Activated naive CD8-positive, alpha-beta T cell treated with anti-CD3 and anti-CD28 coated beads, Interleukin-2, amount 50 U/mL, for 24 hours (primary cell): Measurements from ENCODE around the gene CYS1.
"Not testable (repeated sequence)": the region's sequence is repeated elsewhere in the genome, so short reads cannot be mapped to it uniquely, and the experiment has no call there.

Source experiments
- ATAC-seq: fragments of 150-1000 bp; cut with Tn5 transposase; one replicate; pipeline ENCODE4 v1.10.0; 2021
- DNase-seq: peaks from one replicate; pipeline ENCODE4 v3.0.0; 2021
- H3K27ac Mint-ChIP-seq: one replicate; pipeline ENCODE4 v1.8.0; 2021; ENCODE audit warnings: mild to moderate bottlenecking, mixed read lengths
- H3K27me3 Mint-ChIP-seq: one replicate; pipeline ENCODE4 v1.8.0; 2021; ENCODE audit warnings: mixed read lengths
- H3K36me3 Mint-ChIP-seq: one replicate; pipeline ENCODE4 v1.8.0; 2021; ENCODE audit warnings: low read depth, mixed read lengths
- H3K4me1 Mint-ChIP-seq: one replicate; pipeline ENCODE4 v1.8.0; 2021; ENCODE audit warnings: mixed read lengths
- H3K4me3 Mint-ChIP-seq: one replicate; pipeline ENCODE4 v1.8.0; 2021; ENCODE audit warnings: mild to moderate bottlenecking, moderate library complexity, mixed read lengths
- H3K9me3 Mint-ChIP-seq: one replicate; pipeline ENCODE4 v1.8.0; 2021; ENCODE audit warnings: mixed read lengths

Gene CYS1

GRCh38 chr2:10039658-10040410 is 40.4 kb downstream of the CYS1 start:
- no peak overlapping the region for H3K27ac Mint-ChIP-seq

GRCh38 chr2:10038716-10039115 is 41.5 kb downstream of the CYS1 start:
- no peak overlapping the region for H3K27ac Mint-ChIP-seq
- no peak for ATAC-seq
- H3K27me3 Mint-ChIP-seq = peaks cover 11% of the 10 kb centered on the region
- no peaks in the 10 kb centered on the region for H3K36me3 Mint-ChIP-seq
- no peaks in the 10 kb centered on the region for H3K9me3 Mint-ChIP-seq
- H3K4me3 Mint-ChIP-seq = no peak overlapping the region
- DNase-seq = no peak
- H3K4me1 Mint-ChIP-seq = peaks cover 24% of the 10 kb centered on the region

More at GRCh38 chr2:10039658-10040410, 40.4 kb downstream of the CYS1 start:
- no peaks in the 10 kb centered on the region for H3K36me3 Mint-ChIP-seq
- peaks cover 27% of the 10 kb centered on the region for H3K4me1 Mint-ChIP-seq
- no peaks in the 10 kb centered on the region for H3K9me3 Mint-ChIP-seq
- ATAC-seq (no peak), DNase-seq (no peak)
- H3K27me3 Mint-ChIP-seq = peaks cover 11% of the 10 kb centered on the region
- H3K4me3 Mint-ChIP-seq = no peak overlapping the region

- Mint-ChIP-seq H3K4me3 (no peak overlapping the region), H3K27ac (no peak overlapping the region), H3K36me3 (no peaks in the 10 kb centered on the region), H3K27me3 (peaks cover 11% of the 10 kb centered on the region), H3K4me1 (peaks cover 24% of the 10 kb centered on the region), H3K9me3 (no peaks in the 10 kb centered on the region)
- ATAC-seq = no peak
- no peak for DNase-seq
Measured at GRCh38 chr2:10038123-10038522, 42.1 kb downstream of the CYS1 start.

GRCh38 chr2:10036095-10036884 is 43.9 kb downstream of the CYS1 start:
- no peaks in the 10 kb centered on the region for H3K9me3 Mint-ChIP-seq
- H3K27me3 Mint-ChIP-seq = no peaks in the 10 kb centered on the region
- H3K4me1 Mint-ChIP-seq = peaks cover 17% of the 10 kb centered on the region
- no peaks in the 10 kb centered on the region for H3K36me3 Mint-ChIP-seq
- H3K4me3 Mint-ChIP-seq = no peak overlapping the region
- peak; percentile 86 for ATAC-seq
- DNase-seq = peak; percentile 52
- H3K27ac Mint-ChIP-seq = no peak overlapping the region

GRCh38 chr2:10035633-10036032 is 44.6 kb downstream of the CYS1 start:
- Mint-ChIP-seq H3K4me3 (no peak overlapping the region), H3K27ac (no peak overlapping the region), H3K4me1 (peaks cover 20% of the 10 kb centered on the region), H3K36me3 (no peaks in the 10 kb centered on the region), H3K9me3 (no peaks in the 10 kb centered on the region), H3K27me3 (no peaks in the 10 kb centered on the region)
- ATAC-seq (no peak), DNase-seq (no peak)

GRCh38 chr2:10035053-10035422 is 45.2 kb downstream of the CYS1 start:
- DNase-seq = no peak
- H3K4me3 Mint-ChIP-seq = no peak overlapping the region
- H3K27ac Mint-ChIP-seq = no peak overlapping the region
- no peaks in the 10 kb centered on the region for H3K36me3 Mint-ChIP-seq
- no peaks in the 10 kb centered on the region for H3K27me3 Mint-ChIP-seq
- no peak for ATAC-seq
- H3K9me3 Mint-ChIP-seq = no peaks in the 10 kb centered on the region
- peaks cover 21% of the 10 kb centered on the region for H3K4me1 Mint-ChIP-seq

- ATAC-seq (no peak), DNase-seq (no peak)
- Mint-ChIP-seq H3K36me3 (no peaks in the 10 kb centered on the region), H3K27me3 (no peaks in the 10 kb centered on the region), H3K9me3 (no peaks in the 10 kb centered on the region), H3K4me1 (peaks cover 27% of the 10 kb centered on the region), H3K27ac (no peak overlapping the region), H3K4me3 (no peak overlapping the region)
Measured at GRCh38 chr2:10034333-10035052, 45.7 kb downstream of the CYS1 start.

GRCh38 chr2:10033251-10034006 is 46.8 kb downstream of the CYS1 start:
- Mint-ChIP-seq H3K4me3 (no peak overlapping the region), H3K27ac (no peak overlapping the region)

GRCh38 chr2:10032746-10033105 is 47.5 kb downstream of the CYS1 start:
- DNase-seq (no peak), ATAC-seq (no peak)
- Mint-ChIP-seq H3K36me3 (no peaks in the 10 kb centered on the region), H3K27ac (no peak overlapping the region), H3K27me3 (no peaks in the 10 kb centered on the region), H3K4me3 (no peak overlapping the region), H3K9me3 (no peaks in the 10 kb centered on the region), H3K4me1 (peaks cover 37% of the 10 kb centered on the region)

More at GRCh38 chr2:10033251-10034006, 46.8 kb downstream of the CYS1 start:
- H3K9me3 Mint-ChIP-seq = no peaks in the 10 kb centered on the region
- peaks cover 36% of the 10 kb centered on the region for H3K4me1 Mint-ChIP-seq
- ATAC-seq (no peak), DNase-seq (no peak)
- H3K36me3 Mint-ChIP-seq = no peaks in the 10 kb centered on the region
- H3K27me3 Mint-ChIP-seq = no peaks in the 10 kb centered on the region

GRCh38 chr2:10031886-10032745 is 48.1 kb downstream of the CYS1 start:
- Mint-ChIP-seq H3K4me3 (no peak overlapping the region), H3K27me3 (no peaks in the 10 kb centered on the region), H3K9me3 (no peaks in the 10 kb centered on the region), H3K36me3 (no peaks in the 10 kb centered on the region), H3K27ac (no peak overlapping the region), H3K4me1 (peaks cover 34% of the 10 kb centered on the region)
- no peak for ATAC-seq
- no peak for DNase-seq

GRCh38 chr2:10030798-10031197 is 49.4 kb downstream of the CYS1 start:
- not testable (repeated sequence) for H3K9me3 Mint-ChIP-seq, DNase-seq, H3K4me3 Mint-ChIP-seq, H3K27ac Mint-ChIP-seq, ATAC-seq, H3K27me3 Mint-ChIP-seq, H3K36me3 Mint-ChIP-seq
- H3K4me1 Mint-ChIP-seq = peaks cover 29% of the 10 kb centered on the region

GRCh38 chr2:10030311-10030736 is 49.9 kb downstream of the CYS1 start:
- Mint-ChIP-seq H3K27me3 (no peaks in the 10 kb centered on the region), H3K27ac (no peak overlapping the region), H3K9me3 (no peaks in the 10 kb centered on the region), H3K36me3 (no peaks in the 10 kb centered on the region), H3K4me3 (no peak overlapping the region), H3K4me1 (peaks cover 26% of the 10 kb centered on the region)
- DNase-seq (no peak), ATAC-seq (no peak)

GRCh38 chr2:10029875-10030223 is 50.4 kb downstream of the CYS1 start:
- no peaks in the 10 kb centered on the region for H3K9me3 Mint-ChIP-seq
- no peak overlapping the region for H3K27ac Mint-ChIP-seq
- H3K27me3 Mint-ChIP-seq = no peaks in the 10 kb centered on the region
- ATAC-seq (no peak), DNase-seq (no peak)
- peaks cover 22% of the 10 kb centered on the region for H3K4me1 Mint-ChIP-seq
- H3K4me3 Mint-ChIP-seq = peak overlapping the region; percentile 2
- no peaks in the 10 kb centered on the region for H3K36me3 Mint-ChIP-seq
